HG02840 (cell line): Measurements from ENCODE around the gene PKM.
"Not testable (repeated sequence)": the region's sequence is repeated elsewhere in the genome, so short reads cannot be mapped to it uniquely, and the experiment has no call there.

Experiments used
- ATAC-seq: cut with Tn5 transposase; IDR thresholded peaks from one replicate; pipeline ENCODE4 v1.9.1; 2021; ENCODE audit warnings: mild to moderate bottlenecking, moderate library complexity, moderate number of reproducible peaks; ENCODE audit not compliant: unreplicated experiment, low FRiP score

Gene PKM

GRCh38 chr15:72231066-72231832 lies at the start of gene PKM:
Gene PKM (minus strand): TSS chr15:72231190. CDS start chr15:72219097, 12,093 bp downstream.
- ATAC-seq = peak; percentile 39

- ATAC-seq = no peak
Measured at GRCh38 chr15:72280751-72281150, 49.8 kb upstream of the PKM start.

DNA sequence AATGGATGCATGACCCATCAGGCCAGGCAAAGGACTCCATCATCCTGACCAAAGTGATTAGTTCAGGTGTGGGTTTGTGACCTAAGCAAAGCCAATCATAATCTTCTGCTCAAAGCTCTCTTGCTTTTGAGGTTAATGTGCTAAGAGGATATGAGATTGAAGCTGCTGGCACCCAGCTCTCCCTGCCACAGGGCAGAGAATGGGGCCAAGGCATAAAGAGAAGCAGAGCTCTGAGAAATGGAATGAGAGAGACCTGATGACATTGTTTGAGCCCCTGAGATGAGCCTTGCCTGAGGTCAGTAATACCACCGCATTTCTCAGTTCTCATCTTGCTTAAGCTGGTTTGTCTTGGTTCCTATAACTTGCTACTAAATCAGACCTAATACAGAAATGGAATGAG lies 47.7 kb upstream of the PKM start:
- ATAC-seq = no peak

DNA sequence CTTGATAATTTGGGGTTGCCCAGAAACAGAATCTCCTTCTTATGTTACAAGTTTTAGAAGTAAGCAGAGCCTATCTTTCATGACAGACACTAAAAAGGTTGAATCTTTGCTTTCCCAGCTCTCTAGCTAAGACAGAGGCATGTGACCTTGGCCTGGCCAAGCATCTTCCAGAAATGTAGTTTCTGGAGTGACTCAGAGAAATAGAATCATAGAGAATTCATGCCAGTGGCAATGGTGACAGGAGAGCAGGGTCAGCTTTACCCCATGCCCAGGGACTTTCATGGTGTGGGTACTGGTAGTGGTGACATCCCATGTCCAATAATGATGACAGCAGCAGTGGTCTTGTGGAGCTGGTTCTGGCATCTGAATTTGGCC lies 45.3 kb upstream of the PKM start:
- no peak for ATAC-seq

DNA sequence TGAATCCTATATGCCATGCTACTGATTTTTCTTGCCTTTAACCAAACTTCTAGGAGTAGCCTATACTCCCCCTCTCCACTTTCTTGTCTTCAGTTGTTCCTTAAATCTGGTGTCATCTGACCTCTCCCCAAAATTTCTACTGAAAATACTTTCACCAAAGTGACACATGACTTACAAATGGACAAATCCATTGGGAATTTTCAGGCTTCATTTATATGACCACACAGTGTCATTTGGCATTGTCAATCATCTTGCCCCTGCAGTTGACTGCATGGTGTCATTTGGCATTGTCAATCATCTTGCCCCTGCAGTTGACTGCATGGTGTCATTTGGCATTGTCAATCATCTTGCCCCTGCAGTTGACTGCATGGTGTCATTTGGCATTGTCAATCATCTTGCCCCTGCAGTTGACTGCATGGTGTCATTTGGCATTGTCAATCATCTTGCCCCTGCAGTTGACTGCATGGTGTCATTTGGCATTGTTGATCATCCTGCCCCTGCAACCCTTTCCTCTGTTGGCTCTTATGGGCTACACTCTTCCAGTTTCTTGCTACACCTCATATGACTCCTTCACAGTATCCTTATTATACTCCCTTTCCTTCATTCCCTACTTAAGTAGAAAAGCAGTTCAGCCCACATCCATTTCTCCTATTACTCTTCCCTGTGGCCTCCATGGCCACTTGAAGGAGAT lies 44.8 kb upstream of the PKM start:
- ATAC-seq = not testable (repeated sequence)

DNA sequence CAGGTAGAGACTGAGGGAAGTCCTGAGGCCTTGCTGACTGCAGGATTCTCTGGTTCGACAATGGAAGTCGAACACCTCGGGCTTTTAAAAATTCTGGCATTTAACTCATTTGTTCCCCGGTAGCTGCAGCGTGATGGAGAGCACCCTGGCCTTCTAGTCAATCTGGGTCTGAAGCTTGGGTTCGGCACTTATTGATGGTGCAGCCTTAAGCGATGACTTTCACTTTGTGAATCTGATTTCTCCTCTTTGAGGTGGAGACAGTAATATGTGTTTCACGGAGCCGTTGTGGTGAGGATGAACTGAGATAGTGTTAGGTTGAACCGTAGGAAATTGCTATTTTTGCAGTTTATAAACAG lies 42.0 kb upstream of the PKM start:
- no peak for ATAC-seq

DNA sequence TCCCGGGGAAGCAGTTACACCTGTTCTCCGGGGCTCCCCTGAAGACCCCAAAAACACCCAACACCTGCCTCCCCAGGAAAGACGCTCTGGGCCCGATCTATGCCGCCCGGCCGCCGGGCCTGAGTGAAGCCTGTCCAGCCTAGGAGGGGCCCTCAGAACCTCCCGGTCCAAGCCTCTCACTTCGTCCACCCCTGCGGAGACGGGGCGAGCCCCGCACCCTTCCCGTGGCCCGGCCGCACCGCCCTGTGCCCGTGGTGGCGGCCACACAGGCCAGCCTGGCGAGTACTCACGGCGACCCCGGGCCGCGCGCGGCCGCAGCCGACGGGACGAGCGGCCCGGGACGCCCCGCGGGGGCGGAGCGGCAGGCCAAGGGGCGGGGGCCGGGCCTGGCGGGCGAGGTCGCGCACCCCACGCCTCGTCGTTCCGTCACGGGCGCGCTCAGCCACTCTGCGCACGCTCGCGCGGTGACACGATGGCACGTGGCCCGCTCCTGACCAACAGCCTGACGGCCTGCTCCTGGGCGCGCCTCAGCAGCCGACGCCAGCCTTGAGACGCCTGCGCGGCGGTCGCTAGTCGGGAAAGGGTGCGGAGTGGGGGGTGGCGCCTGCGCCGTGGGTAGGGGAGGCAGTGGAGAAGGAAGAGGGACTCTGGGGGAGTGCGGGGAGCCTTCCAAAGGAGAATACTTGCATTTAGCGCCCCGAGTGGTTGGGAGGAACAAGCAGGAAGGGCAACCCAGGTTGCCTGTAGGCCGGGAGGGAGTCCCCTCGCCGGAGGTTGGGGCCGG lies 41.4 kb upstream of the PKM start, which contains the start of gene PARP6:
PARP6 (minus strand) TSS at position 342 of the 784 bp plus-strand sequence. CDS start 5,077 bp downstream, outside the sequence.
- peak; percentile 97 for ATAC-seq

DNA sequence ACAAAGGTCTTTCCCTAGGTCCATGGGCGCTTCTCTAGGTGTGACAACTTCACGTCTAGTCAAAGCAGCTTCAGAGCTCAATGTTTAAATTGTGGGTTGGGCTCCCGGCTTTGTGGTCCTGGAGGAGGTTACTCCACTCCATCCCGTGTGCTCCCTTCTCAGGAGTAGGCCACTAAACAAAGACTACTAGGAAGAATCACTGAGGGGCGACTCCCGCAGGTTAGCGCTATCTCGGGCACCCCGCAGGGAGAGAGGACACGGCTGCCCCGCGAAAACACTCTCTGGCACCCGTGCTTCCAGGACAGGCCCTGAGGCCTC lies 40.9 kb upstream of the PKM start:
- no peak for ATAC-seq

- no peak for ATAC-seq
Measured at GRCh38 chr15:72271221-72271620, 40.2 kb upstream of the PKM start.

DNA sequence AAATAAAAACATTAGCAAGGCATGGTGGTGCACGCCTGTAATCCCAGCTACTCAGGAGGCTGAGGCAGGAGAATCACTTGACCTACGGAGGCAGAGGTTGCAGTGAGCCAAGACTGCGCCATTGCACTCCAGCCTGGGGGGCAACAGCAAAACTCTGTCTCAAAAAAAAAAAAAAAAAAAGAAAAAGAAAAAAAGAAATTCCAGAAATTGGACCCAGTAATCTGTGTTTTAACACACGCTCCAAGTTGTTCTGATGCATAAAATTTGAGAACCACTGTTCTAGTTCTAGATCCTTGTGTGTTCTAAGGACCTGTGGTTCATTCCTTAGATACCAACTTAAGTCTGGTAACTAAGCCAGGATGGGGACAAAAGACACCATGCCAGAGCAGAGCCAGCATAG lies 38.7 kb upstream of the PKM start:
- ATAC-seq = no peak

DNA sequence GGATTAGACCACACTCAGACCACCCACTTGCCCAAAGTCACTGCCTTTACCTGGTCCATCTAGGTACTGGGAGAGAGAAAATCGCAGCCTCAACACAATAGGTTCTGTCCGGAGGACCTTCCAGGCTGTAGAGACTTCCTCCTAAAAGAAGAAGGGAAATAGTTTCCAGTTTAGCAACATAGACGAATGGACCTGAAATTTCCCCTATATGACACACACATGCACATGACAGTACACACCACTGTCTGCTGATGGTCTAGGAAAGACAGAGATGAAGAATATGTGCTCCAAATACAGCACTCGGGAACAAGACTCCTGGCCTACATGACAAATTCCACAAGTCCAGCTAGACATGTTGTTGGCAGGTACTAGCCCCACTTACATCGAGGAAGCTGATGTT lies 34.0 kb upstream of the PKM start:
- no peak for ATAC-seq

DNA sequence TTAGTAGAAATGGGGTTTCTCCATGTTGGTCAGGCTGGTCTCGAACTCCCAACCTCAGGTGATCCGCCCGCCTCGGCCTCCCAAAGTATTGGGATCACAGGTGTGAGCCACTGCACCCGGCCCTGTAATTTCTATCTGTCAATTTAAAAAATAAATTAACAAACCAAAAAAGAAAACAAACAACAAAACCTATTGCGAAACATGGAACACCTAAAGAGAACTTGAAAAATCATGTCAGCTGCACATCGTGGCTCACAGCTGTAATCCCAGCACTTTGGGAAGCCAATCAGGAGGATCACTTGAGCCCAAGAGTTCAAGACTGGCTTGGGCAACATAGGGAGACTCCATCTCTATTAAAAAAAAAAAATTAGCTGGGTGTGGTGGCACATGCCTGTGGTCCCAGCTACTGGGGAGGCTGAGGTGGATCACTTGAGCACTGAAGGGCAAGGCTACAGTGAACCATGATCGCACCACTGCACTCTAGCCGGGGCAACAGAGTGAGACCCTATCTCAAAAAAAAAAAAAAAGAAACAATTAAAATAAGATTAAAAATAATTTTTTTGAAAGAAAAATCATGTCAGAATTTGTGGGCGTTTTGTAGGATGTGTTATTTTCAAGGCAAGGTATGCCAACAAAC lies 21.8 kb upstream of the PKM start:
- ATAC-seq = no peak

DNA sequence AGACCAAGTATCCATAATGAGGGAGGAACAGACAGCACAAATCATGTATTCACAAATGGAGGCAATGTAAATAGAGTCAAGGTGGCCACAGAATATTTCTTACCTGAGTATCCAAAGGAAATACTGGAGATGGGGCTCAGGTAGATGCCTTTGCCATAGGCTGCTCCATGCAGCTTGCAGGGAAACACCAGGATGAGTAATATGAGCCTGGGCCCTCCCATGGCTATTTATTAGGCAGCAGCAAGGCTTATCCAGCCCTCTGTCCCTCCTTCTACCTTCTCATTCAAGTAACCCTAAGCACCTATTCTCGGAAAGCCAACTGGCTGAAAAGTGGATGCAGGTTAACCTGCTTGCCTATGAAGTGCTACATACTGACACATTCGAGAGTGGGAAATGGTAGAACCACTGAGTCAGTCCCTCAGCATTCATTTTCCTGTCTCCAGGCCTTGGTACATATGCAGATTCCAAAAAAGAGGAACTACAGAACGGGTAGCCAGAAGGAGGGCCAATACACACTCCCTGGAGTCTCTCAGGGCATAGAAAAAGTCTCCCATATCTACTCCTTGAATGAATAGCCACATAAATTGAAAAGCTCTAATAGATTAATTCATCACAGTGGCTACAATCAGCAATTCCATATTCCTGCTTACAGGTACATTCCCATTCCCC lies 18.3 kb upstream of the PKM start:
- no peak for ATAC-seq

DNA sequence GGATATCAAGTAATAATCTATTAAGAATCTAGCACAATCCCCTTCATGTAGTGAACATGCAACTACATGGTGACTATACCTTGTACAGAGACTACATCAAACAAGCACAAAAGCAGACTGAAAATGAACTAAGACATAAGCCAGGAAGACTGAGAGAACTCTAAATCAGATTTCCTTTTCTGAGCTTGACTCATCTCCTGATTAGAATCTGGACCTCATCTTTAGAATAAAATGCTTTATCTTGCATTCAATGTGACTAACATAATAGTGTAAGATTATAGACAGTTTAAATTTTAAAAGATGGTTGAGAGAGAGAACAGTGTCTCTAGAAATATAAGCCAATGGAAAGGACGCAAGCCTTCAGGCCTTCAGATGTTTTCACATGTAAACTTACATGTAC lies 17.5 kb upstream of the PKM start:
- no peak for ATAC-seq

DNA sequence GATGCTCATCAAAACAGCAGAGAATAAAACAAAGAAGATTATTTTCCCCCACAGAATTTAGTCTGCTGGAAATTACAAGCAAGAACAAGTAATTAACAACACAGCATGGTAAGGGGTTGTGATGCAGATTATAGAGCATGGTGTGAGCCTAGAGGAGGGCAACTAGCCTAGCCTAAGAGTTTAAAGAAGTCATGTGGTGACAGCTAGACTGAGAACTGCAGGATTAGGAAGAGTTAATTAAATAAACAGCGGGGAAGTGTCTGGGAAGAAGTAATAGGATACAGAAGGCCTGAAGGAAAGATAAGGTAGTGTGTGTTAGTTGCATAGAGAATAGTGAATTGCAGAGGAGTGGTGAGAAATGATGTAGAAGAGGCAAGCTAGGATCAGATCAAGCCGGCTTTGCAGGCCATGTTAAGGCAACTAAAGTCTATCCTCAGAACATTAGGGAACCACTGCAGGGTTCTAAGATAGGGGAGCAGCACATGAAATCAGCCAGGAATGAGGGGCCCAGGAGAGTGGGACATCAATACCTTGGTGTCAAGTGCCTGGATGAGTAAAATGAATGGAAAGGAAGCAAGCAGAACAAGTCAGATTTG lies 11.9 kb upstream of the PKM start:
- no peak for ATAC-seq

DNA sequence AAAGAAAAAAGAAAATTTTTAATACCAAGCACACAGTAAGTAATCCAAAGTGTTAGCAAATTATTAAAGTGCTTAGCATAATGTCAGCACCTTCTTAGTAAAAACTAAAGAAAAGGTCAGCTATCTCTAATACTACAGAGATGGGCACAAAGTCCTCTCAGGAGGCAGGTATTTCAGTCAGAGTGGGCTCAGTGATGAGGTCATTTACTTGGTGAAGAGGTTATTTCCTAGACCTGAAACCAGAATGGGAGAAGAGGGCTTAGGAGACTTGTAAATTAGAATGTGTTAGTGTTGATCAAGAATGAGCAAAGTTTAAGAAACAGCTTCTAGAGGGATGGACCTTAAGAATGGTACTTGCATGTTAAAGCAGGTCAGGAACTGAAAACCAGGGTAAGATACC lies 8.7 kb upstream of the PKM start:
- ATAC-seq = no peak

- no peak for ATAC-seq
Measured at GRCh38 chr15:72238586-72238985, 7.6 kb upstream of the PKM start.

DNA sequence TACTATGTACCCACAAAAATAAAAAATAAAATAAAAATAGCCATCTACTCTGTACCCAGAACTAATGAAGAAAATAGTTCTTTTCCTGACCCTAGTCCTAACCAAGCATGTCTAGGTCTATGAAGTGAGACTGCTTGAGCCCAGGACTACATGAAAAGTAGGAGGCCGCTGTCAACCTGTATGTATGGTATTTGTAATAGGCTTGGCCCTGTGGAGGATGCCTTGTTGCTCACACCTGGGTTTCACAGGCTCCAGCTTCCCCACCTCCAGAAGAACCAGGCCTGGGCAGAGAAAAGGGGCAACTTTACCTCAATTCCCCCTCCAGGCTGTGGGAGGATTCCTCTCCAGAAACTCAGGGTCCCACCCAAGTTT lies 6.8 kb upstream of the PKM start:
- no peak for ATAC-seq

DNA sequence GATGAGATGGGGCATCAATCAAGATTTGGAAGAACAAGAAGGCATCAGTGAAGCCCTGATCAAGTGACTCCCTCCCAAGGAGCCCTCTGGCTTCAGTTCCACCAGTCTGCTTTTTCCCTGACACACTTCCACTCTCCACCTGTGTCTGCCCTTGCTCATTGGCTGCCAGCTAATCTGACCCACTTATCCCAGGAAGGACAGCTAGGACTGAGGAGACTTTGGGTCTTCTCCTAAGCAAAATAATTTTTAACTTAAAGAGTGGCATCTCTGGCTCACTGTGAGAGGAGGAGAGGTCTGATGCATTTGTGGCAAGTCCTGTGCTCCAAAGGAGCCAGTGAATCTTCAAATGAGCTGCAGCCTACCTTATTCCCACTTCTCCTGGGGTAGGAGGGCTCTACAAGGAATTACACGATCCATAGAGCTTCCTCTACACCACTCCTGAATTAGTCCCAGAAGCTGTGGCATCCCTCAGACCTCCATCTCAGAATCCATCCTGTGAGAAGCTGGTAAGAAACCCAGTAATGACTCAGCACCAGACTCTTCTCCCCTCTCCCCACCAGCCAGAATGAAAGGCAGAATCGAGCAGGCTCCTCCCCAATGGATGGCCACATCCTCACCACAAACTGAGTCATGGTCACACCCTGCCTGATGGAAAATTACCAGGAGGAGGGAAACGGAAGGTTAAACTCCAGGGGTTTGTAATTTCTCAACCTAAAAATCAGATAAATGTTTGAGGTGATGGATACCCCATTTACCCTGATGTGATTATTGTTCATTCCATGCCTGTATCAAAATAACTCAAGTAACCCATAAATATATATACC lies 6.3 kb upstream of the PKM start:
- ATAC-seq = peak; percentile 68
